ENCODE results near the gene MTG2.

MTG2 gene

DNA sequence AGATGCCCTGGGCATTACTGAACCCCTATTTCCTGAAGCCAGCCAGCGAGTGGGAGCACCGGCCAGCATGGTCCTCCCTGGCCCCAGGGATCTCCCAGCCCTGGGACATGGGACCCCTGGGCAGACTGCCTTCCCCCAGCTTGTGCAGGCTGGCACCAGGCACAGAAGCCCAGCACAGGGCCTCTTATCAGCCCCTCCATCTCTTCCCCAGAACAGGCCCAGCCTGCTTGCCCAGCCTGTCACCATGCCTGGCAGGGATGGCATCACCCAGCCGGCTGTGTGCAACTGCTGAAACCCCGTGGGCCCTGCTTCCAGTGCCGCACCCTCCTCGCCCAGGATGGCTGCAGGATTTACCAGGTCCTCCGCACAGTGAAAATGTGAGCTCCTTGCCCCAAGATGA lies 49.4 kb downstream of the MTG2 start:
- DNase-seq (ENCODE audit: low read depth): no peak
- no peak overlapping the region for H3K4me3 ChIP-seq (ENCODE audit: control insufficient read depth, low read depth, low read length)
- TF ChIP-seq, protein P1, sequence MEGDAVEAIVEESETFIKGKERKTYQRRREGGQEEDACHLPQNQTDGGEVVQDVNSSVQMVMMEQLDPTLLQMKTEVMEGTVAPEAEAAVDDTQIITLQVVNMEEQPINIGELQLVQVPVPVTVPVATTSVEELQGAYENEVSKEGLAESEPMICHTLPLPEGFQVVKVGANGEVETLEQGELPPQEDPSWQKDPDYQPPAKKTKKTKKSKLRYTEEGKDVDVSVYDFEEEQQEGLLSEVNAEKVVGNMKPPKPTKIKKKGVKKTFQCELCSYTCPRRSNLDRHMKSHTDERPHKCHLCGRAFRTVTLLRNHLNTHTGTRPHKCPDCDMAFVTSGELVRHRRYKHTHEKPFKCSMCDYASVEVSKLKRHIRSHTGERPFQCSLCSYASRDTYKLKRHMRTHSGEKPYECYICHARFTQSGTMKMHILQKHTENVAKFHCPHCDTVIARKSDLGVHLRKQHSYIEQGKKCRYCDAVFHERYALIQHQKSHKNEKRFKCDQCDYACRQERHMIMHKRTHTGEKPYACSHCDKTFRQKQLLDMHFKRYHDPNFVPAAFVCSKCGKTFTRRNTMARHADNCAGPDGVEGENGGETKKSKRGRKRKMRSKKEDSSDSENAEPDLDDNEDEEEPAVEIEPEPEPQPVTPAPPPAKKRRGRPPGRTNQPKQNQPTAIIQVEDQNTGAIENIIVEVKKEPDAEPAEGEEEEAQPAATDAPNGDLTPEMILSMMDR (conservative IDR thresholded peaks at IDR 0.05; ENCODE audit: control insufficient read depth, insufficient read depth, low read depth, low read length): no peak

DNA sequence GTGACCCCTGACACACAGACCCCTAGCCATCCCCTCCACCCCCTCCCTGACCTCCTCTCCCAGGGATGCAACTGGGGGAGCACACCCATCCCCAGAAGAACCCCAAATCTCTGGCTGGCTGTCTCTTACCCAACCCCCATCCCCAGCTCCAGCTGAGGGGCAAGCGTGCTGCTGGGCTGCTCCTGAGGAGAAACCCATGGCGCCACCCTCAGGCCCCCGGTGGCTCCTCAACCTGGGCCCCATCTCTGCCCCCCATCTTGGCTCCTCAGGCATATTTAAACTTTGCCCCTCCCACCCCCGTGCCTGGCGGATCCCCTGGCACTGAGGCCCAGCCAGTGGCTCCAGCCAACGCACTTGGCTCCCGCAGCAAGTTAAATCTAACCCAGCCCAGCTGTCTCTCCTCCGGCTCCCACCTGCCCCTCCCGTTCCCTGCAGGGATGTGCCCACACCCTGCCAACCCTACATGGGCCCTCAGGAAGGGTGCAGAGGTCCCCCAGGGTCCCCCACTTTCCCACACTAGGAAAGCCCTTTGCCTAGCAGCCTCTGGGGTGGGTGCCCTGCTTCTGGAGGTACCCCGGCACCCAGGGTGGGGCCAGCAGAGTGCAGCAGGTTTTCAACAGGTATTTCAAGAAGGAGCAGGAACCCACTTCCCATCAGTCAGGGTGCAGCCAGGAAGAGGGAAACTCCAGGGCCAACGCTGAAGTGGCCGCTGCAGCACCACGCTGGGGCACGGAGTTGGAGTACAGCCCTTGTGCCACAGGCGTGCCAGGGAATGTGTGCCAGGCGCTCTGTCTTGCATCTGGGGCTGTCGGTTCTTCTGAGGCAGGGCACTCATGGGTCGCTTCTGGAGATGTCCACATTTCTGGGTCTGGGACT lies 50.2 kb downstream of the MTG2 start:
- TF ChIP-seq, protein P1 (conservative IDR thresholded peaks at IDR 0.05; ENCODE audit: control insufficient read depth, insufficient read depth, low read depth, low read length): no peak
- no peak overlapping the region for H3K4me3 ChIP-seq (ENCODE audit: control insufficient read depth, low read depth, low read length)
- no peak for DNase-seq (ENCODE audit: low read depth)

- no peak for DNase-seq (ENCODE audit: low read depth)
- TF ChIP-seq, protein P1 (conservative IDR thresholded peaks at IDR 0.05; ENCODE audit: control insufficient read depth, insufficient read depth, low read depth, low read length): no peak
- no peak overlapping the region for H3K4me3 ChIP-seq (ENCODE audit: control insufficient read depth, low read depth, low read length)
Measured at GRCh38 chr20:62233684-62234083, 50.9 kb downstream of the MTG2 start.

DNA sequence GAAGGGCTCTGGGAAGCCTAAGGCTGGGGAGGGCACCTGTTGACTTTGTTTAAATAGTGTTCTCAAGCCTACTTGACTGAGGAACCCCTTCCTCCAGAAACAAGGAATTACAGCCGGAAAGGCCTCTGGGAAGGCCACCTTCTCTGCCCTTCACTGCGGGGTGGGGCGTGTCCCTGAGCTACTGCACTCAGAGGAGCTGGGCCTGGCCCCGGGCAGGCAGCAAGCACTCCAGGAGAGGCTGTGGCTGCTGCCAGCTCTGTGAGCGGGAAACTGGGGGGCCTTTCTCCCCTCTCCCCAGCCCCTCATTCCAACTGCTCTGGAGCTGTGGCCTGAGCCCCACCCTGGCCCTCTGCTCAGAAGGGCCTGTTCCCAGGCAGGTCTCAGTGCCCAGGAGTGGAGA lies 51.5 kb downstream of the MTG2 start:
- TF ChIP-seq, protein P1 (conservative IDR thresholded peaks at IDR 0.05; ENCODE audit: control insufficient read depth, insufficient read depth, low read depth, low read length): no peak
- no peak overlapping the region for H3K4me3 ChIP-seq (ENCODE audit: control insufficient read depth, low read depth, low read length)
- DNase-seq (ENCODE audit: low read depth): no peak

DNA sequence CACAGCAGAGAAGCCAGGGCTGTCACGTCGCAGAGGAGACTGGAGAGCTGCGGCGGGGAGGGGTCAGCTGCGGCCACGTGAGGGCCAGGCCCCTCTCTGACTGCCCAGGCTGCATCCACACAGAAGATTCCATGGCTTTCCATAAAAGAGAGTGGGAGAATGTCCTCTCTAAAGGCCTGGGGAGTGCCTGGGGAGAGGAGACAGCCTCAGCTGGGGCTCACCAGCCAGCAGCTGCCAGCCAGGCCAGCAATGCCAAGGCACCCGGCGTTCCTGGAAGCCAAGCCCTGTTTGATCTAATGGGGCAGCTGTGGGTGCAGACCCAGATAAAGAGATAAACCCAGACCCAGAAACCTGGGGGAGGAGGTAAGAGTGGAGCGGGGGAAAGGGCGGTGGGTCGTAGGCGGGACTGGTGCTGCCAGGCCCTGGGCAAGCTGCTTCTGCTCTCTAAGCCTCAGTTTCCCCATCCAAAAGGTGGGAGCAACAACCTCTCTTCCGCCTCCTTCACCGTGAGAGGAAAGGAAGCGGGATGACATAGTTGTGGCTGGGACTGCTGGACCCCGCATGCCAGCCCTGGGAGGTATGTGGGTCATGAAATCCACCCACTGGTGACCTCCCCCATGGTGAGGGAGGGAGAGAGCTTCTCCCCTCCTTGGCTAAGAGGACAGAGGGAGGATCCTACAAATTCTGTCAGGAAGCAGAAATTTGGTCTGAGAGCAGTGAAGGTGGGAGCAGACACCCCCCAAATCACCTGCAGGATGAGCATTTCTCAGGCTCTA lies 52.4 kb downstream of the MTG2 start:
- no peak overlapping the region for H3K4me3 ChIP-seq (ENCODE audit: control insufficient read depth, low read depth, low read length)
- DNase-seq (ENCODE audit: low read depth): no peak
- TF ChIP-seq, protein P1 (conservative IDR thresholded peaks at IDR 0.05; ENCODE audit: control insufficient read depth, insufficient read depth, low read depth, low read length): no peak

GRCh38 chr20:62235777-62236157 lies 52.9 kb downstream of the MTG2 start:
- TF ChIP-seq, protein P1 (conservative IDR thresholded peaks at IDR 0.05; ENCODE audit: control insufficient read depth, insufficient read depth, low read depth, low read length): no peak
- no peak for DNase-seq (ENCODE audit: low read depth)
- H3K4me3 ChIP-seq (ENCODE audit: control insufficient read depth, low read depth, low read length): no peak overlapping the region

Data from fibroblast of mammary gland (primary cell).